Stomach smooth muscle (tissue), 2 donors: ENCODE data around the gene NEUROG2.
"Not testable (repeated sequence)": the region's sequence is repeated elsewhere in the genome, so short reads cannot be mapped to it uniquely, and the experiment has no call there.

ENCODE experiments used
- H3K27ac ChIP-seq: one replicate; pipeline ENCODE4 v1.7.0; 2013; ENCODE audit warnings: mild to moderate bottlenecking, low read length, inconsistent platforms
- H3K27me3 ChIP-seq, 2 donors: one replicate each; pipeline ENCODE4 v1.7.0; 2013; ENCODE audit warnings: low read length in 2 of 2; ENCODE audit not compliant: insufficient read depth in 2 of 2, control insufficient read depth in 1 of 2
- H3K36me3 ChIP-seq, 2 donors: one replicate each; pipeline ENCODE4 v1.7.0; 2013; ENCODE audit warnings: low read length in 2 of 2; ENCODE audit not compliant: control insufficient read depth in 2 of 2, insufficient read depth in 2 of 2
- H3K4me1 ChIP-seq: one replicate; pipeline ENCODE4 v1.7.0; 2013; ENCODE audit warnings: low read length; ENCODE audit not compliant: control insufficient read depth, insufficient read depth
- H3K4me3 ChIP-seq, 2 donors: one replicate each; pipeline ENCODE4 v1.7.0; 2013; ENCODE audit warnings: low read length in 2 of 2
- H3K9ac ChIP-seq, 2 donors: one replicate each; pipeline ENCODE4 v1.7.0; 2013; ENCODE audit warnings: low read length in 2 of 2, mild to moderate bottlenecking in 1 of 2
- H3K9me3 ChIP-seq, 2 donors: one replicate each; pipeline ENCODE4 v1.7.0; 2013; ENCODE audit warnings: low read length in 2 of 2; ENCODE audit not compliant: control insufficient read depth in 2 of 2
- donor health status: healthy.
- donor health status: Pancreatic carcinoma.

Gene NEUROG2

DNA sequence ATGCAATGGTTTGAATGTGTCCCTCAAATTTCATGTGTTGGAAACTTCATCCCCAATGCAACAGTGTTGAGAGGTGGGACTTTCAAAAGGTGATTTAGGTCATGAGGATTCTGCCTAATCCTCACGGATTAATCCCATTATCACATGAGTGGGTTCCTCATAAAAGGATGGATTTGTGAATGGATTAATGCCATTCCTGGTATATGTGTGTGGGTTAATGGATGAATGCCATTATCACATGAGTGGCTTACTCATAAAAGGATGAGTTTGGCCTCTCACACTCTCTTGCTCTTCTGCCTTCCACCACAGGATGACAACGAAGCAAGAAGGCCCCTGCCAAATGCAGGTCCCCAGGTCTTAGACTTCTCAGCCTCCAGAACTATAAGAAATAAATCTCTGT is 30.5 kb upstream of the NEUROG2 start:
- no peak overlapping the region for H3K27ac ChIP-seq

GRCh38 chr4:112545346-112545745 is 29.4 kb upstream of the NEUROG2 start:
- Histone ChIP-seq H3K36me3 (no peaks in the 10 kb centered on the region), H3K9me3 (no peaks in the 10 kb centered on the region), H3K4me1 (no peaks in the 10 kb centered on the region), H3K9ac (no peak overlapping the region), H3K27ac (no peak overlapping the region), H3K4me3 (no peak overlapping the region), H3K27me3 (no peaks in the 10 kb centered on the region)

More for the DNA sequence above, 30.5 kb upstream of the NEUROG2 start:
- no peaks in the 10 kb centered on the region for H3K4me1 ChIP-seq
- H3K36me3 ChIP-seq: no peaks in the 10 kb centered on the region
- no peaks in the 10 kb centered on the region for H3K27me3 ChIP-seq
- H3K4me3 ChIP-seq: no peak overlapping the region
- no peaks in the 10 kb centered on the region for H3K9me3 ChIP-seq
- H3K9ac ChIP-seq: no peak overlapping the region

DNA sequence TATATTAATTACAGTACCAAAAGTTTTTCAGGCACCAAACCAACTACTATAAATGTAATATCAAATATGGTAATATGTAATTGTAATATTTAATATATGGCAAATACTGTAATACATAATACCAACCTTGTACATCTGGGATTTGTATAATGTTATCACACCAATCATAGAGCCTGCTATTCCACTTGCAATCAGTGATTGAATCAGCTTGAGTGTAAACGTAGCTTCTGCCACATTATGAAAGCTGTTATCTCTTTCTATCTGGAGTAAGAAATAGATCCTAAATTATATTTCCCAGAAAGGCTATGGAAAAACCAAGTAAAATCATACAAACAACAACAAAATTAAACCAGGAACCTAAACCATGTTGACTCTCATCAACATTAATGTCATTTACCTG is 24.7 kb upstream of the NEUROG2 start:
- Histone ChIP-seq H3K27ac (no peak overlapping the region), H3K36me3 (no peaks in the 10 kb centered on the region), H3K4me1 (no peaks in the 10 kb centered on the region), H3K9ac (no peak overlapping the region), H3K9me3 (no peaks in the 10 kb centered on the region), H3K27me3 (no peaks in the 10 kb centered on the region), H3K4me3 (no peak overlapping the region)

- no peaks in the 10 kb centered on the region for H3K27me3 ChIP-seq
- H3K9me3 ChIP-seq: no peaks in the 10 kb centered on the region
- no peak overlapping the region for H3K9ac ChIP-seq
- no peak overlapping the region for H3K4me3 ChIP-seq
- no peaks in the 10 kb centered on the region for H3K4me1 ChIP-seq
- no peak overlapping the region for H3K27ac ChIP-seq
- H3K36me3 ChIP-seq: no peaks in the 10 kb centered on the region
Measured at GRCh38 chr4:112536123-112536522, 20.1 kb upstream of the NEUROG2 start.

GRCh38 chr4:112532267-112532666 is 16.3 kb upstream of the NEUROG2 start:
- peaks cover 0 to 2% of the 10 kb centered on the region in 2 donors for H3K27me3 ChIP-seq
- H3K4me1 ChIP-seq: no peaks in the 10 kb centered on the region
- no peaks in the 10 kb centered on the region for H3K9me3 ChIP-seq
- no peak overlapping the region for H3K4me3 ChIP-seq
- H3K27ac ChIP-seq: no peak overlapping the region
- H3K36me3 ChIP-seq: no peaks in the 10 kb centered on the region
- no peak overlapping the region for H3K9ac ChIP-seq

- no peaks in the 10 kb centered on the region for H3K4me1 ChIP-seq
- H3K9ac ChIP-seq: no peak overlapping the region
- H3K36me3 ChIP-seq: no peaks in the 10 kb centered on the region
- peaks cover 0 to 2% of the 10 kb centered on the region in 2 donors for H3K27me3 ChIP-seq
- H3K27ac ChIP-seq: no peak overlapping the region
- no peak overlapping the region for H3K4me3 ChIP-seq
- no peaks in the 10 kb centered on the region for H3K9me3 ChIP-seq
Measured at GRCh38 chr4:112531146-112531545, 15.2 kb upstream of the NEUROG2 start.

DNA sequence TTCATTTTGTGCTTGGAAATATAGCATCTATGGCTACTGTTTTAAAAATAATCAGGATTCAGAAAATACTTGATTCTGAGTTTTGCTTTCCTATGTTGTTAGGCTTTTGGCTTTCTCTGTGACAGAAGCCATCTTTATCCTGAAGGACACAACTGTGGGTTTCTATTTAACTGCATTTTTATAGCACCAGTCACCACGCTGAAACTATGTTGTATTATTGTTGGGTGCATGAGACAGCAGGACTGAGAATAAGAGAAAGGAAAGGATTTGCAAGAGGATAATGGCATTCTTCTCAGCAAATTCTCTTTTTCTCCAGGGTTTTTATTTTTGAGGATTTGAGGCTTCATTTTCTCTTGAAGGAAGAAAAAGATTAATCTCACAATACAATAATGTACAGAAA is 10.1 kb upstream of the NEUROG2 start:
- H3K27ac ChIP-seq: no peak overlapping the region
- peaks cover 0 to 5% of the 10 kb centered on the region in 2 donors for H3K9me3 ChIP-seq
- H3K27me3 ChIP-seq: peaks cover 33 to 41% of the 10 kb centered on the region in 2 donors
- H3K4me1 ChIP-seq: peaks cover 7% of the 10 kb centered on the region
- no peak overlapping the region for H3K4me3 ChIP-seq
- H3K9ac ChIP-seq: no peak overlapping the region
- no peaks in the 10 kb centered on the region for H3K36me3 ChIP-seq

DNA sequence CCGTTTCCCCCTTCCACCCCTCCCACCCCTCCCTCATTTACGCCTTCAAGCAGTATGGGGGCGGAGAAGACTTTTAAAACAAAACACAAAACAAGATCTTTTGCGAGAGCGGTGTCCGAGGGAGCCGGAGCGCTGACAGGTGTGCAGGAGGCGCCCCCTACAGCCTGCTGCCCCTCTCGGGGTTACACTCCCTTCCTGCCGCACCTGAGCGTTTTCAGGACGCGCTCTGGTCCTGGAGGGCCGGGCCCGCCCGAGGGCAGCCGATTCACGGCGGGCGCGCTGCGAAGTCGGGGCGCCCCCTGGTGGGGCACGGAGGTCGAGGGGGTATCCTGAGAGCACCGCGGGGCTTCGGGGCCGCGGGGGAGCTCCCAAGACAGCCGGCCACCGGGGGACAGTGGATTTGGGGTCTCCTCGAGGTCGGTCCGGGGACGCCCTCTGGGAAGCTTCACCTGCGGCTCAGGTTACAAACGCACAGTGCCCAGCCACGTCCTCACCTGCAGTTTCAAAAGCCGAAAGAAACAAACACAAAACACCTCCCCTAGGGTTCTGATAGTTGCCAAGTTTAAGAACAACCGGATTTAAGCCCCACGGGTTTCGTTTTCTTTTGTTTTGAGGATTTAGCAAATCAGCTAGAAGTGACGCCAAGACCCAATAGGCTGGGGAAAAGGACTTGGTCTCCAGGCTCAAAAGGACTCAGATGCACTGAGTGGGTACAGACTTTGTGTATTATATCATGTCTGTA is 8.0 kb upstream of the NEUROG2 start:
- Histone ChIP-seq H3K4me1 (peaks cover 10% of the 10 kb centered on the region), H3K27me3 (peaks cover 46 to 62% of the 10 kb centered on the region in 2 donors), H3K36me3 (no peaks in the 10 kb centered on the region), H3K4me3 (peak overlapping the region in 1 of 2 donors; percentile 48), H3K9me3 (peaks cover 6 to 9% of the 10 kb centered on the region in 2 donors), H3K27ac (no peak overlapping the region), H3K9ac (no peak overlapping the region)

DNA sequence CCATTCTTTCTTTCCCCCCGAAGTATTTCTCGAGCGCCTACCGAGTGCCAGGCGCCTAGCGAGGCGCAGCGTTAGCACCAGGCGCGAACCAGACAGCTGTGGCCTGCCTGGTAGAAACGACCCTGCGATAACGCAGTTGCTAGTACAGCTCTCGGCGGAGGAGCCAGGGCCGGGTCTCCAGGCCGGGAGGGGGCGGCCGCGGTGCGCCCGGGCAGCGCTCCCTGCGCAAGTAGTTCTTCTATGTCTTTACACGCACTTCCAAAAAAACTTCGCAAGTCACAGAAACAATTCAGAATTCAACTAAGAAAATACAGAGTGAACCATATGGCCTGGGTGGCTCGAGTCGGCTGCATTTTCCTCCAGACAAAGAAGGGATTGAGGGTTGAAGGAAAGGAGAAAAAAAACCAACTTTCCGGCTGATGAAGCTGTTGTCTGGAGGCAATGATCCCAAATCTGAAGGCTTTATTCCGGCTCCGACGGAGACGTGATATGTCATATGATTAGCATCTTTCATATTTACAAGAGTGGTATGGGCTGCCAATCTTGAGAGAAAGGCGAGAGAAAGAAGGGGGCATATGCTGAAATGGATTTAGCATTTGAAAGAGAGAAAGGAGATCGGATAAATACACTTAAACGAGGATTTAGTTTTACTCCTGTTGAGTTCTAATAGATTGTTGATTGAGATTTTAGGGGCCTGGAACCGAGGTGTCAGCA is 7.2 kb upstream of the NEUROG2 start:
- H3K27me3 ChIP-seq: peaks cover 48 to 70% of the 10 kb centered on the region in 2 donors
- H3K36me3 ChIP-seq: no peaks in the 10 kb centered on the region
- no peak overlapping the region for H3K27ac ChIP-seq
- peaks cover 10% of the 10 kb centered on the region for H3K4me1 ChIP-seq
- H3K4me3 ChIP-seq: peak overlapping the region in 1 of 2 donors; percentile 48
- H3K9ac ChIP-seq: no peak overlapping the region
- peaks cover 6 to 9% of the 10 kb centered on the region in 2 donors for H3K9me3 ChIP-seq

DNA sequence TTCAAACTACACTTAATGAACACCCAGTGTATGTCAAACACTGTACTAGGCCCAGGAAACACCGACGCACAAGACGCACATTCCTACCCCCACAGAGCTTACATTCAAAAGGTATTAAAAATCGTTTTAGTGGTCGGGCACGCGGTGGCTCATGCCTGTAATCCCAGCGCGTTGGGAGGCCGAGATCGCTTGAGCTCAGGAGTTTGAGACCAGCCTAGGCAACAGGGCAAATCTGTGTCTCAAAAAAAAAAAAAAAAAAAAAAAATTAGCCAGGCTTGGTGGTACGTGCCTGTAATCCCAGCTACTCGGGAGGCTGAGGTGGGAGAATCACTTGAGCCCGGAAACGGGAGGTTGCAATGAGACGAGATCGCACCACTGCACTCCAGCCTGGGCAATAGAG is 6.5 kb upstream of the NEUROG2 start:
- H3K9me3 ChIP-seq, H3K36me3 ChIP-seq, H3K9ac ChIP-seq, H3K27ac ChIP-seq, H3K4me3 ChIP-seq: not testable (repeated sequence)
- Histone ChIP-seq H3K27me3 (peaks cover 53 to 77% of the 10 kb centered on the region in 2 donors), H3K4me1 (peaks cover 10% of the 10 kb centered on the region)
